Fibroblast of lung (primary cell): ENCODE measurements around the gene SPIRE1. TPM values are rescaled to one million over a fixed set of nuclear protein-coding genes. Genes with fewer than 3 reads are reported as not detected.

Experiments used
- DNase-seq, 2 donors: peaks; one replicate each; pipeline versions ENCODE4 v3.0.0 to v3.0.0-alpha.2; 2010; ENCODE audit warnings: low read depth in 2 of 2
- H2AFZ ChIP-seq: 2 replicates; pipeline ENCODE4 v1.5.1; 2012; ENCODE audit warnings: low read length, control low read depth, inconsistent platforms
- H3K27ac ChIP-seq: 2 replicates; pipeline ENCODE4 v1.5.1; 2011; ENCODE audit warnings: low read length, control low read depth; ENCODE audit not compliant: insufficient read depth
- H3K27me3 ChIP-seq: 2 replicates; pipeline ENCODE4 v1.5.1; 2011; ENCODE audit warnings: mild to moderate bottlenecking, low read length; ENCODE audit not compliant: control insufficient read depth, insufficient read depth
- H3K36me3 ChIP-seq: 2 replicates; pipeline ENCODE4 v1.5.1; 2011; ENCODE audit warnings: low read length; ENCODE audit not compliant: control insufficient read depth, insufficient read depth
- H3K4me1 ChIP-seq: 2 replicates; pipeline ENCODE4 v1.5.1; 2011; ENCODE audit warnings: low read length; ENCODE audit not compliant: control insufficient read depth, insufficient read depth; ENCODE audit errors: extremely low read depth
- H3K4me2 ChIP-seq: 2 replicates; pipeline ENCODE4 v1.5.1; 2011; ENCODE audit warnings: low read length, control low read depth; ENCODE audit not compliant: insufficient read depth; ENCODE audit errors: extremely low read depth
- H3K4me3 ChIP-seq, 4 experiments: fragments of 200-600 bp in 1 of 4; sonication (generic) in 1 of 4; replicated peaks in 1 of 4; 2 replicates each; pipeline ENCODE4 v1.5.1; 2011 to 2016; ENCODE audit warnings: low read length in 4 of 4, low read depth in 3 of 4, mild to moderate bottlenecking in 3 of 4, control low read depth in 2 of 4, inconsistent platforms in 1 of 4, mixed read lengths in 1 of 4; ENCODE audit not compliant: insufficient read depth in 1 of 4; ENCODE audit errors: control extremely low read depth in 1 of 4
- H3K79me2 ChIP-seq: 2 replicates; pipeline ENCODE4 v1.5.1; 2012; ENCODE audit warnings: mild to moderate bottlenecking, low read length, inconsistent platforms; ENCODE audit not compliant: control insufficient read depth, insufficient read depth
- H3K9ac ChIP-seq: 2 replicates; pipeline ENCODE4 v1.5.1; 2011; ENCODE audit warnings: mild to moderate bottlenecking, low read length, control low read depth; ENCODE audit not compliant: insufficient read depth
- H3K9me3 ChIP-seq: 2 replicates; pipeline ENCODE4 v1.5.1; 2012; ENCODE audit warnings: low read depth, low read length; ENCODE audit not compliant: control insufficient read depth, insufficient read depth
- H4K20me1 ChIP-seq: 2 replicates; pipeline ENCODE4 v1.5.1; 2011; ENCODE audit warnings: low read length; ENCODE audit not compliant: control insufficient read depth, insufficient read depth; ENCODE audit errors: extremely low read depth
- EZH2 ChIP-seq: IDR thresholded peaks from 2 replicates; pipeline ENCODE4 v1.5.1; 2012; ENCODE audit warnings: low read length, control low read depth, mild to moderate bottlenecking; ENCODE audit errors: missing control alignments
- polyA plus RNA-seq, 2 donors: library from polyadenylated mRNA; depleted of rRNA in 1 of 2; stranded (reverse) in 1 of 2; unstranded in 1 of 2; fragments of >200 nt; gene quantifications; 2 replicates each; pipeline ENCODE4 v1.2.1, GENCODE V29; 2011 to 2012; ENCODE audit warnings: missing spikeins in 1 of 2
- total RNA-seq: library from RNA; depleted of rRNA; stranded (reverse); fragments of >200 nt; gene quantifications from 2 replicates; pipeline ENCODE4 v1.2.1, GENCODE V29; 2014
- TF ChIP-seq, protein P1 (sequence below), 2 donors: IDR thresholded peaks in 1 of 2; conservative IDR thresholded peaks in 1 of 2; 1 replicate in 1 of 2; 2 replicates in 1 of 2; pipeline ENCODE4 v1.5.1; 2011 to 2012; ENCODE audit warnings: low read length in 2 of 2, control low read depth in 1 of 2, inconsistent platforms in 1 of 2, low read depth in 1 of 2, mild to moderate bottlenecking in 1 of 2

The SPIRE1 gene
- total and polyA plus RNA-seq, 2 donors (not counting 1 experiment from before 2014, with no cell fraction given) = 19.0 to 31.0 TPM

DNA sequence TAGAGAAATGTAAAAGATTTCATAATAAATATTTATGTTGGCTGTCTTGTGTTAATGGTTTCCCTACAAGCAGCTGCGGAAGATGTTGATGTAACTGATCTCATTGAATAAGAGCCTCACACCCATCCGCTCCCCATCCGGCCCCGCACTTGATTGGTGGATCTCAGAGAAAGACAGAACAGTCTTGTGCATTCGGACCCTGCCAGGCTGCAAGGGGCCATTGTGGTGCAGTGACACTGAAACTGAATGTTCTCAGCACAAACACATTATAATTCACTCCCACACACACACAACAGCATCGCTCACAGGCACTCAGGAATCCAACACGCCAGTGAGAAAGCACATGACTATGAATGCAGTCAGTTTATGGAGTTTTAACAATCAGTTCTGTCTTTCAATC lies 202.4 kb downstream of the SPIRE1 start:
- H4K20me1 ChIP-seq = no peaks in the 10 kb centered on the region
- H3K27me3 ChIP-seq = no peaks in the 10 kb centered on the region
- H3K4me3 ChIP-seq = no peak overlapping the region
- TF ChIP-seq EZH2 = no peak
- TF ChIP-seq, protein P1, sequence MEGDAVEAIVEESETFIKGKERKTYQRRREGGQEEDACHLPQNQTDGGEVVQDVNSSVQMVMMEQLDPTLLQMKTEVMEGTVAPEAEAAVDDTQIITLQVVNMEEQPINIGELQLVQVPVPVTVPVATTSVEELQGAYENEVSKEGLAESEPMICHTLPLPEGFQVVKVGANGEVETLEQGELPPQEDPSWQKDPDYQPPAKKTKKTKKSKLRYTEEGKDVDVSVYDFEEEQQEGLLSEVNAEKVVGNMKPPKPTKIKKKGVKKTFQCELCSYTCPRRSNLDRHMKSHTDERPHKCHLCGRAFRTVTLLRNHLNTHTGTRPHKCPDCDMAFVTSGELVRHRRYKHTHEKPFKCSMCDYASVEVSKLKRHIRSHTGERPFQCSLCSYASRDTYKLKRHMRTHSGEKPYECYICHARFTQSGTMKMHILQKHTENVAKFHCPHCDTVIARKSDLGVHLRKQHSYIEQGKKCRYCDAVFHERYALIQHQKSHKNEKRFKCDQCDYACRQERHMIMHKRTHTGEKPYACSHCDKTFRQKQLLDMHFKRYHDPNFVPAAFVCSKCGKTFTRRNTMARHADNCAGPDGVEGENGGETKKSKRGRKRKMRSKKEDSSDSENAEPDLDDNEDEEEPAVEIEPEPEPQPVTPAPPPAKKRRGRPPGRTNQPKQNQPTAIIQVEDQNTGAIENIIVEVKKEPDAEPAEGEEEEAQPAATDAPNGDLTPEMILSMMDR (conservative IDR thresholded peaks at IDR 0.05 in 1 of 2, IDR thresholded peaks at IDR 0.05 in 1 of 2; ENCODE audit: low read depth in 1 of 2, low read length in 2 of 2) = no peak
- no peak overlapping the region for H3K4me2 ChIP-seq
- no peak overlapping the region for H3K27ac ChIP-seq
- H3K9me3 ChIP-seq = no peaks in the 10 kb centered on the region
- no peaks in the 10 kb centered on the region for H3K79me2 ChIP-seq
- H3K9ac ChIP-seq = no peak overlapping the region
- peaks cover 4% of the 10 kb centered on the region for H3K36me3 ChIP-seq
- no peaks in the 10 kb centered on the region for H3K4me1 ChIP-seq
- no peak overlapping the region for H2AFZ ChIP-seq
- DNase-seq = peak; percentile 33 to 86

DNA sequence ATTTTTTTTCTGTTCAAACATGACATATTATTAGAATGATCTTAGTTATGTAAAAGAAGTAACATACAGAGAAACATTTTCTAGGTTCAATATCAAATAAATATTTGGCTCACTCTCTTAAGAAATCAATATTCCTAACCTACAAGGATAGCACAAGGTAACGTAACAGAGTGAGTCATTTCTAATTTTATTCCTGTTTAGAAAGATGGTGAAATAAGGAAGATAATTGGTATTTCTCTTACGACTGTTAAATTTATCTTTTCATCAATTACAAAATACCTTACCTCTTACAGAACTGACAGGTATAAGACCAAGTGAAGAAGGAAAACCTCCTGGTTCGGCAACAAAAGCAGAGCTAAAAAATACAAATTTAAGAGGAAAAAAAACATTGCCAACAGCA lies 205.1 kb downstream of the SPIRE1 start:
- Histone ChIP-seq H3K4me1 (no peaks in the 10 kb centered on the region), H3K27ac (no peak overlapping the region), H4K20me1 (no peaks in the 10 kb centered on the region), H3K4me3 (no peak overlapping the region), H2AFZ (no peak overlapping the region), H3K9me3 (no peaks in the 10 kb centered on the region), H3K36me3 (no peaks in the 10 kb centered on the region), H3K9ac (no peak overlapping the region), H3K27me3 (no peaks in the 10 kb centered on the region), H3K4me2 (no peak overlapping the region), H3K79me2 (no peaks in the 10 kb centered on the region)
- no peak for TF ChIP-seq EZH2
- TF ChIP-seq, protein P1 (conservative IDR thresholded peaks at IDR 0.05 in 1 of 2, IDR thresholded peaks at IDR 0.05 in 1 of 2; ENCODE audit: low read depth in 1 of 2, low read length in 2 of 2) = no peak
- no peak for DNase-seq

DNA sequence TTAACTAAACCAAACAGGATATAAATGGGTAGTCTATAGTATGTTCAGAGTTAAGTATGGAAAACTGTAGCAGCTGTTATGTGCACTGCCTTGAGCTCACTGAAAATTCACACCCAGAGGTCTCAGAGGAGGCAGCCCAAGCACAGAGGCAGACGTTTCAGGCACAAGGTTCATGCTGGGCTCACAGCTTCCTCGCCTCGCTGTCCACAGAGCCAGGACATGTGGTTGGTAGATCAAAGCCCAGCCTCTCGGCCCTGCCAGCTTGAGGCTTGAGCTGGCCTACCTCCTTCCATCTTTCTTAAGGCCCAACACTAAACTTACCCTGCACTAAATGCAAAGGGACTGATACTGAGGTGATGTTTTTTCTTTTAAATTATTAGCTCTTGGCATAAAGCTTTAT lies 206.5 kb downstream of the SPIRE1 start:
- H3K36me3 ChIP-seq = no peaks in the 10 kb centered on the region

More for the DNA sequence above, 206.5 kb downstream of the SPIRE1 start:
- no peaks in the 10 kb centered on the region for H3K27me3 ChIP-seq
- no peak overlapping the region for H3K4me3 ChIP-seq
- H4K20me1 ChIP-seq = no peaks in the 10 kb centered on the region
- no peak overlapping the region for H3K4me2 ChIP-seq
- H3K79me2 ChIP-seq = no peaks in the 10 kb centered on the region
- H3K27ac ChIP-seq = no peak overlapping the region
- no peak for DNase-seq
- no peak overlapping the region for H2AFZ ChIP-seq
- H3K4me1 ChIP-seq = no peaks in the 10 kb centered on the region
- TF ChIP-seq, protein P1 (conservative IDR thresholded peaks at IDR 0.05 in 1 of 2, IDR thresholded peaks at IDR 0.05 in 1 of 2; ENCODE audit: low read depth in 1 of 2, low read length in 2 of 2) = no peak
- no peak for TF ChIP-seq EZH2
- no peak overlapping the region for H3K9ac ChIP-seq
- H3K9me3 ChIP-seq = no peaks in the 10 kb centered on the region
